ENCODE measurements around the gene SLC25A10. TPM values are rescaled to one million over a fixed set of nuclear protein-coding genes. Genes with fewer than 3 reads are reported as not detected.

The SLC25A10 gene
- total and polyA plus RNA-seq, 2 of the 4 experiments (the other 2 are of a cell fraction), result 14.9 to 19.0 TPM

DNA sequence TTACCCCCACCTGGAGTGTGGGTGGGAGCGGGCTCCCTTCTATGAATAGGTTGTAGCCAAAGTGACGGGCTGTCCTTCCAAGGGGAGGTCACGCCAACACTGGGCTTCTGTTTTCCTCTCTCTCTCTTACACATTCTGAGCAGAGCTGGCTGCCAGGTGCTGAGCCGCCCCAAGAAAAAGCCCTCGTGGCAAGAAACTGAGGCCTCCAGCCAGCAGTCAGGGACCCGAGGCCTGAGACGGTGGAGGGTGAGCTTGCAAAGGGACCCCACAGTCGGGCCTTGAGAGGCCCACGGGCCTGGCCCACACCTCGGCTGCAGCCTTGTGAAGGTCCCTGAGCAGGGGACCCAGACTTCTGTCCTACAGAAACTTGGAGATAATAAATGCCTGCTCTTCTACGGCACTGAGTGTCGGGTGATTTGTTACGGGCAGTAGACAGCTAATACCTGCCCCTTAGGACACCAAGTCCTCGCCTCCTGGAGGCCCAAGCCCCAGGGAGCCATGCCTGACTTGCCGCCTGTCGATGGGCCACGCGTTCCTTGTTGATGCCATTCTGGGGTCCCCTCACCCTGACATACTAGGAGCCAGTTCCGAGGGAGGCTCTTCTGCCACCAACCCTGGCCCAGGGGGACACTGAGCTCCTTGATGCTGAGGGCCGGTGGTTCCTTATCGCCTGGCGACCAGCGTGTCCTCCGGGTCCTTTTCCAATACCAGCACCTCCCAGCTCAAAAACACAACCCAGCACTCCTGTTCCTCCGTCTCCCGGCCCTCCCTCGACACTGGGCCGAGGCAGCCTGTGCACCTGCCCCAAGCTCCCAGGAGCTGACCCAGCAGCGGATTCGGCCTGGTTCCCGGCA is 26.1 kb downstream of the SLC25A10 start:
- dilution Hi-C loops (cut with HindIII; ENCODE audit: low sequenced_read_pairs, unreplicated experiment), result no loop called here
- no peaks in the 10 kb centered on the region for H3K79me1 ChIP-seq (ENCODE audit: low read depth in 1 of 2, low read length in 2 of 2)
- no peak overlapping the region for H4K91ac ChIP-seq (ENCODE audit: insufficient read depth, low read depth, low read length)
- H3K23ac ChIP-seq (ENCODE audit: low read depth, low read length), result no peak overlapping the region
- ATAC-seq (ENCODE audit: low read depth) (no peak), DNase-seq (no peak)
- TF ChIP-seq MAZ (IDR thresholded peaks at IDR 0.05; ENCODE audit: borderline replicate concordance, low read depth, low read length) (no peak), CHD1 (IDR thresholded peaks at IDR 0.05; ENCODE audit: low read depth, low read length) (no peak), RAD21 (IDR thresholded peaks at IDR 0.05; ENCODE audit: low read length) (no peak), SMC3 (IDR thresholded peaks at IDR 0.05; ENCODE audit: low read depth, low read length) (no peak), RFX5 (IDR thresholded peaks at IDR 0.05; ENCODE audit: low read depth, low read length) (no peak), MAFK (IDR thresholded peaks at IDR 0.05; ENCODE audit: low read depth, low read length) (no peak), CEBPB (IDR thresholded peaks at IDR 0.05; ENCODE audit: low read depth, low read length) (no peak), NFE2L2 (IDR thresholded peaks at IDR 0.05; ENCODE audit: low read depth, low read length) (no peak), RCOR1 (IDR thresholded peaks at IDR 0.05; ENCODE audit: insufficient replicate concordance, low read length) (no peak), BHLHE40 (IDR thresholded peaks at IDR 0.05; ENCODE audit: low read depth, low read length) (no peak), POLR2A (IDR thresholded peaks at IDR 0.05; ENCODE audit: low read depth, low read length) (no peak)
- TF ChIP-seq, protein P1, sequence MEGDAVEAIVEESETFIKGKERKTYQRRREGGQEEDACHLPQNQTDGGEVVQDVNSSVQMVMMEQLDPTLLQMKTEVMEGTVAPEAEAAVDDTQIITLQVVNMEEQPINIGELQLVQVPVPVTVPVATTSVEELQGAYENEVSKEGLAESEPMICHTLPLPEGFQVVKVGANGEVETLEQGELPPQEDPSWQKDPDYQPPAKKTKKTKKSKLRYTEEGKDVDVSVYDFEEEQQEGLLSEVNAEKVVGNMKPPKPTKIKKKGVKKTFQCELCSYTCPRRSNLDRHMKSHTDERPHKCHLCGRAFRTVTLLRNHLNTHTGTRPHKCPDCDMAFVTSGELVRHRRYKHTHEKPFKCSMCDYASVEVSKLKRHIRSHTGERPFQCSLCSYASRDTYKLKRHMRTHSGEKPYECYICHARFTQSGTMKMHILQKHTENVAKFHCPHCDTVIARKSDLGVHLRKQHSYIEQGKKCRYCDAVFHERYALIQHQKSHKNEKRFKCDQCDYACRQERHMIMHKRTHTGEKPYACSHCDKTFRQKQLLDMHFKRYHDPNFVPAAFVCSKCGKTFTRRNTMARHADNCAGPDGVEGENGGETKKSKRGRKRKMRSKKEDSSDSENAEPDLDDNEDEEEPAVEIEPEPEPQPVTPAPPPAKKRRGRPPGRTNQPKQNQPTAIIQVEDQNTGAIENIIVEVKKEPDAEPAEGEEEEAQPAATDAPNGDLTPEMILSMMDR (conservative IDR thresholded peaks at IDR 0.05; ENCODE audit: low read depth, low read length), result no peak
- TF ChIP-seq, protein P2, sequence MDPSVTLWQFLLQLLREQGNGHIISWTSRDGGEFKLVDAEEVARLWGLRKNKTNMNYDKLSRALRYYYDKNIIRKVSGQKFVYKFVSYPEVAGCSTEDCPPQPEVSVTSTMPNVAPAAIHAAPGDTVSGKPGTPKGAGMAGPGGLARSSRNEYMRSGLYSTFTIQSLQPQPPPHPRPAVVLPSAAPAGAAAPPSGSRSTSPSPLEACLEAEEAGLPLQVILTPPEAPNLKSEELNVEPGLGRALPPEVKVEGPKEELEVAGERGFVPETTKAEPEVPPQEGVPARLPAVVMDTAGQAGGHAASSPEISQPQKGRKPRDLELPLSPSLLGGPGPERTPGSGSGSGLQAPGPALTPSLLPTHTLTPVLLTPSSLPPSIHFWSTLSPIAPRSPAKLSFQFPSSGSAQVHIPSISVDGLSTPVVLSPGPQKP (IDR thresholded peaks at IDR 0.05; ENCODE audit: borderline replicate concordance, low read depth, low read length), result no peak
- TF ChIP-seq, protein P3, sequence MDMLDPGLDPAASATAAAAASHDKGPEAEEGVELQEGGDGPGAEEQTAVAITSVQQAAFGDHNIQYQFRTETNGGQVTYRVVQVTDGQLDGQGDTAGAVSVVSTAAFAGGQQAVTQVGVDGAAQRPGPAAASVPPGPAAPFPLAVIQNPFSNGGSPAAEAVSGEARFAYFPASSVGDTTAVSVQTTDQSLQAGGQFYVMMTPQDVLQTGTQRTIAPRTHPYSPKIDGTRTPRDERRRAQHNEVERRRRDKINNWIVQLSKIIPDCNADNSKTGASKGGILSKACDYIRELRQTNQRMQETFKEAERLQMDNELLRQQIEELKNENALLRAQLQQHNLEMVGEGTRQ (IDR thresholded peaks at IDR 0.05; ENCODE audit: low read depth, low read length), result no peak
- peaks cover 3% of the 10 kb centered on the region; the same call in 1 of the 2 replicates for H3K4me1 ChIP-seq (ENCODE audit: control insufficient read depth, insufficient read depth, low read length)
- no peak overlapping the region for H2BK5ac ChIP-seq (ENCODE audit: low read depth, low read length, poor library complexity, severe bottlenecking)
- no peak overlapping the region for H3K14ac ChIP-seq (replicated peaks; ENCODE audit: low read depth, low read length)
- no peaks in the 10 kb centered on the region; the same call in 1 of the 2 replicates for H4K20me1 ChIP-seq (ENCODE audit: insufficient read depth, low read length)
- H3K27me3 ChIP-seq (ENCODE audit: control insufficient read depth, insufficient read depth, low read length), result peaks cover 4% of the 10 kb centered on the region; the same call in 1 of the 2 replicates
- no peak overlapping the region for H2AK9ac ChIP-seq (replicated peaks; ENCODE audit: low read depth, low read length, poor library complexity)
- H3K4me3 ChIP-seq (ENCODE audit: insufficient read depth, low read depth, low read length), result no peak overlapping the region
- BruUV-seq (replicated peaks), result no TSS peak
- intact Hi-C loops (cut with micrococcal nuclease), result no loop called here
- no peak overlapping the region for H3K4me2 ChIP-seq (ENCODE audit: low read depth, low read length)
- no peak overlapping the region for H3K18ac ChIP-seq (ENCODE audit: low read depth, low read length)
- CTCF ChIA-PET, result no interaction called here
- H3K56ac ChIP-seq (ENCODE audit: extremely low read depth, insufficient read depth, low read length), result no peak overlapping the region
- H4K5ac ChIP-seq (ENCODE audit: low read depth, low read length), result no peak overlapping the region
- H3K9me1 ChIP-seq (ENCODE audit: insufficient read depth, low read length), result peaks cover 3% of the 10 kb centered on the region; the same call in 1 of the 2 replicates
- H2AK5ac ChIP-seq (ENCODE audit: low read depth, low read length), result no peak overlapping the region
- no peak overlapping the region for H3K27ac ChIP-seq (ENCODE audit: insufficient read depth, low read length)
- no peak overlapping the region for H2AFZ ChIP-seq (replicated peaks; ENCODE audit: low read length, poor library complexity)
- H2BK20ac ChIP-seq (ENCODE audit: low read depth, low read length), result no peak overlapping the region
- in situ Hi-C loops (cut with MboI; ENCODE audit: low sequenced_read_pairs), result no loop called here
- H3K36me3 ChIP-seq (ENCODE audit: control insufficient read depth, insufficient read depth, low read length), result no peaks in the 10 kb centered on the region
- H2BK120ac ChIP-seq (ENCODE audit: low read depth, low read length), result no peak overlapping the region
- no peak overlapping the region for H2BK15ac ChIP-seq (ENCODE audit: low read depth, low read length)
- H4K8ac ChIP-seq (ENCODE audit: low read depth in 2 of 2, low read length in 2 of 2), result no peak overlapping the region
- H3K9ac ChIP-seq (ENCODE audit: low read depth, low read length), result no peak overlapping the region
- no peak overlapping the region for H3K4ac ChIP-seq (ENCODE audit: low read depth, low read length)
- POLR2A ChIA-PET (ENCODE audit: unreplicated experiment), result no interaction called here
- no peaks in the 10 kb centered on the region for H3K9me3 ChIP-seq (ENCODE audit: control insufficient read depth, insufficient read depth, low read length)
- 82% methylated on average over 19 of the region's 31 CpGs; no CpG with 5 or more reads in 1 of the 2 experiments for WGBS, 2 experiments (ENCODE audit: extremely low coverage in 2 of 2, insufficient read length in 1 of 2)

Data from IMR-90 (cell line).